Putamen (tissue), 1 donor: ENCODE results near the gene ARHGAP22.

ENCODE experiments used
- DNase-seq: peaks from one replicate; pipeline ENCODE4 v3.0.0-alpha.2; 2016; ENCODE audit warnings: low spot score

Gene ARHGAP22

GRCh38 chr10:48533540-48533939, 71.3 kb downstream of the ARHGAP22 start:
- DNase-seq, result no peak

- no peak for DNase-seq
Measured at GRCh38 chr10:48531486-48531885, 73.4 kb downstream of the ARHGAP22 start.

- no peak for DNase-seq
Measured at GRCh38 chr10:48529331-48529730, 75.5 kb downstream of the ARHGAP22 start.

- no peak for DNase-seq
Measured at GRCh38 chr10:48527756-48528155, 77.1 kb downstream of the ARHGAP22 start.

- no peak for DNase-seq
Measured at GRCh38 chr10:48526846-48527505, 77.9 kb downstream of the ARHGAP22 start.

- no peak for DNase-seq
Measured at GRCh38 chr10:48526011-48526821, 78.7 kb downstream of the ARHGAP22 start.

- DNase-seq, result no peak
Measured at GRCh38 chr10:48525113-48525512, 79.8 kb downstream of the ARHGAP22 start.

- DNase-seq, result no peak
Measured at GRCh38 chr10:48523820-48524758, 80.8 kb downstream of the ARHGAP22 start.

- no peak for DNase-seq
Measured at GRCh38 chr10:48523212-48523819, 81.6 kb downstream of the ARHGAP22 start.

- no peak for DNase-seq
Measured at GRCh38 chr10:48522011-48522765, 82.7 kb downstream of the ARHGAP22 start.

- DNase-seq, result no peak
Measured at GRCh38 chr10:48520594-48520993, 84.3 kb downstream of the ARHGAP22 start.

- no peak for DNase-seq
Measured at GRCh38 chr10:48520184-48520506, 84.7 kb downstream of the ARHGAP22 start.

GRCh38 chr10:48519481-48520183, 85.2 kb downstream of the ARHGAP22 start:
- DNase-seq, result no peak

- no peak for DNase-seq
Measured at GRCh38 chr10:48518986-48519385, 85.9 kb downstream of the ARHGAP22 start.

- no peak for DNase-seq
Measured at GRCh38 chr10:48517911-48518811, 86.7 kb downstream of the ARHGAP22 start.

GRCh38 chr10:48517482-48517881, 87.4 kb downstream of the ARHGAP22 start:
- no peak for DNase-seq

- DNase-seq, result no peak
Measured at GRCh38 chr10:48516911-48517310, 88.0 kb downstream of the ARHGAP22 start.

- DNase-seq, result no peak
Measured at GRCh38 chr10:48514916-48515315, 90.0 kb downstream of the ARHGAP22 start.

- DNase-seq, result no peak
Measured at GRCh38 chr10:48514255-48514654, 90.6 kb downstream of the ARHGAP22 start.

GRCh38 chr10:48512861-48513260, 92.0 kb downstream of the ARHGAP22 start:
- no peak for DNase-seq
